Mesothelial cell of epicardium (in vitro differentiated cells): ENCODE measurements around the gene GRID1. TPM values are rescaled to one million over a fixed set of nuclear protein-coding genes. Genes with fewer than 3 reads are reported as not detected.

Experiments used
- DNase-seq, 2 experiments: peaks; one replicate each; pipeline ENCODE4 v3.0.0; 2021; ENCODE audit warnings: low spot score in 2 of 2; ENCODE audit not compliant: unreplicated experiment in 2 of 2
- H3K27ac Mint-ChIP-seq: 2 replicates; pipeline ENCODE4 v1.8.0; 2021; ENCODE audit warnings: mixed read lengths
- H3K27me3 Mint-ChIP-seq: 2 replicates; pipeline ENCODE4 v1.8.0; 2021; ENCODE audit warnings: low read depth, mixed read lengths
- H3K36me3 Mint-ChIP-seq: 2 replicates; pipeline ENCODE4 v1.8.0; 2021; ENCODE audit warnings: mixed read lengths
- H3K4me1 Mint-ChIP-seq: 2 replicates; pipeline ENCODE4 v1.8.0; 2021; ENCODE audit warnings: mixed read lengths
- H3K4me3 Mint-ChIP-seq: 2 replicates; pipeline ENCODE4 v1.8.0; 2021; ENCODE audit warnings: mild to moderate bottlenecking, moderate library complexity, mixed read lengths
- H3K9me3 Mint-ChIP-seq: 2 replicates; pipeline ENCODE4 v1.8.0; 2021; ENCODE audit warnings: mixed read lengths
- CTCF ChIP-seq: fragments of 200-600 bp; sonication (generic); IDR thresholded peaks from one replicate; pipeline ENCODE4 v1.5.0; 2021; ENCODE audit warnings: antibody characterized with exemption; ENCODE audit not compliant: unreplicated experiment
- total RNA-seq: library from RNA; stranded (reverse); gene quantifications from 3 replicates; pipeline ENCODE4 v1.2.1, GENCODE V29; 2021

GRID1 gene
- total RNA-seq, 1 donor from 2014 or later = 0.22 TPM

- Mint-ChIP-seq H3K9me3 (no peaks in the 10 kb centered on the region), H3K27me3 (peaks cover 48% of the 10 kb centered on the region), H3K36me3 (no peaks in the 10 kb centered on the region), H3K27ac (no peak overlapping the region), H3K4me3 (no peak overlapping the region), H3K4me1 (no peaks in the 10 kb centered on the region)
- TF ChIP-seq CTCF = no peak
- DNase-seq = no peak
Observed at GRCh38 chr10:86218842-86219241, 147.8 kb downstream of the GRID1 start.

GRCh38 chr10:86218160-86218559 lies 148.4 kb downstream of the GRID1 start:
- DNase-seq = no peak
- TF ChIP-seq CTCF = no peak
- Mint-ChIP-seq H3K4me3 (no peak overlapping the region), H3K4me1 (no peaks in the 10 kb centered on the region), H3K9me3 (no peaks in the 10 kb centered on the region), H3K36me3 (no peaks in the 10 kb centered on the region), H3K27ac (no peak overlapping the region), H3K27me3 (peaks cover 52% of the 10 kb centered on the region)

GRCh38 chr10:86217371-86218080 lies 149.1 kb downstream of the GRID1 start:
- Mint-ChIP-seq H3K4me1 (no peaks in the 10 kb centered on the region), H3K9me3 (no peaks in the 10 kb centered on the region), H3K4me3 (no peak overlapping the region), H3K27me3 (peaks cover 58% of the 10 kb centered on the region), H3K27ac (no peak overlapping the region), H3K36me3 (no peaks in the 10 kb centered on the region)
- no peak for TF ChIP-seq CTCF
- DNase-seq = no peak

- H3K4me1 Mint-ChIP-seq = no peaks in the 10 kb centered on the region
- no peaks in the 10 kb centered on the region for H3K9me3 Mint-ChIP-seq
Observed at GRCh38 chr10:86216886-86217285, 149.7 kb downstream of the GRID1 start.

GRCh38 chr10:86215712-86216111 lies 150.9 kb downstream of the GRID1 start:
- H3K4me3 Mint-ChIP-seq = no peak overlapping the region
- DNase-seq = no peak
- no peaks in the 10 kb centered on the region for H3K36me3 Mint-ChIP-seq
- H3K27ac Mint-ChIP-seq = no peak overlapping the region
- TF ChIP-seq CTCF = no peak
- no peaks in the 10 kb centered on the region for H3K9me3 Mint-ChIP-seq
- H3K27me3 Mint-ChIP-seq = peaks cover 54% of the 10 kb centered on the region
- H3K4me1 Mint-ChIP-seq = no peaks in the 10 kb centered on the region

More at GRCh38 chr10:86216886-86217285, 149.7 kb downstream of the GRID1 start:
- no peak overlapping the region for H3K4me3 Mint-ChIP-seq
- H3K36me3 Mint-ChIP-seq = no peaks in the 10 kb centered on the region
- H3K27ac Mint-ChIP-seq = no peak overlapping the region
- peaks cover 59% of the 10 kb centered on the region for H3K27me3 Mint-ChIP-seq
- no peak for DNase-seq
- TF ChIP-seq CTCF = no peak

GRCh38 chr10:86215046-86215445 lies 151.5 kb downstream of the GRID1 start:
- Mint-ChIP-seq H3K9me3 (no peaks in the 10 kb centered on the region), H3K4me3 (no peak overlapping the region), H3K27ac (no peak overlapping the region), H3K36me3 (no peaks in the 10 kb centered on the region), H3K4me1 (no peaks in the 10 kb centered on the region), H3K27me3 (peaks cover 58% of the 10 kb centered on the region)
- no peak for DNase-seq
- TF ChIP-seq CTCF = no peak
